ENCODE measurements around the gene ASXL3. TPM values are rescaled to one million over a fixed set of nuclear protein-coding genes. Genes with fewer than 3 reads are reported as not detected.
A peak's percentile ranks its signal among the peaks of the same experiment; 100 is the strongest.

ASXL3 gene
- total and polyA plus RNA-seq, 2 donors: 1.1 to 16.8 TPM

DNA sequence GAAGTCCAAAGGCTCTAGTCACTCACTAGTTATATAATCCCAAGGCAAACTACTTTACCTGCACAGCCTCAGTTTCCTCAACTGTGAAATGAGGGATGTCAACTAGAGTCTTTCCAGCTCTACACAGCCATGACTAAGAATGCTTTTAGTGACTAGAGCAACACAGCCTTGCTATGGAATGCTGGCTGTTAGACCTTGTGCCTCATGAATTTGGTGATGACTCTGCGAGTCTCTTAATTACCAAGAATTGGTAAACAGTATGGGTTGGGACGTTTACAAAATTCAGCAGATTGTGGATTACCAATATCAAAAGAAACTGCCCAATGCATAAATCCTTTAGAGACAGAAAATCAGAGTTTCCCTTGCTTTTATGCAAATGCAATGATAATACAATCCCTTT is 163.7 kb downstream of the ASXL3 start:
- 83% methylated on average over 2 of the region's 2 CpGs for WGBS
- no peak overlapping the region for H3K27ac ChIP-seq (ENCODE audit: low read depth)
- no peak overlapping the region for H3K4me3 ChIP-seq (ENCODE audit: low read depth, low read length)
- DNase-seq (ENCODE audit: extremely low spot score): no peak
- H3K36me3 ChIP-seq (ENCODE audit: insufficient read depth): no peaks in the 10 kb centered on the region
- no peaks in the 10 kb centered on the region for H3K4me1 ChIP-seq (ENCODE audit: insufficient read depth)

DNA sequence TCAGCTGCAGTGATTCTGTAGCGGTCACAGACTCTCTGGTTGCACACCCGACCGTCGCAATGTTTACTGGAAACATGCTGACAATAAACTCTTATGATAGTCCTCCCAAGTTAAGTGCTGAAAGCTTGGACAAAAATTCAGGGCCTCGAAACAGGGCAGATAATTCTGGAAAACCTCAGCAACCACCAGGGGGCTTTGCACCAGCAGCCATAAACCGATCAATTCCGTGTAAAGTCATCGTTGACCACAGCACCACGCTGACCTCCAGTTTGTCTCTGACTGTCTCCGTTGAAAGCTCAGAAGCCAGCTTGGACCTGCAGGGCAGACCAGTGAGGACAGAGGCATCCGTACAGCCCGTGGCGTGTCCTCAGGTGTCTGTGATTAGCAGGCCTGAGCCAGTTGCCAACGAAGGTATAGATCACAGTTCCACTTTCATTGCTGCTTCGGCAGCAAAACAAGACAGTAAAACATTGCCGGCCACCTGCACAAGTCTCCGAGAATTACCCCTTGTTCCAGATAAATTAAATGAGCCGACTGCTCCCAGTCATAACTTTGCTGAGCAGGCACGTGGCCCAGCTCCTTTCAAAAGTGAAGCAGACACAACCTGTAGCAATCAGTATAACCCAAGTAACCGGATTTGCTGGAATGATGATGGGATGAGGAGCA is 166.1 kb downstream of the ASXL3 start:
- DNase-seq (ENCODE audit: extremely low spot score): no peak
- H3K36me3 ChIP-seq (ENCODE audit: insufficient read depth): no peaks in the 10 kb centered on the region
- no peak overlapping the region for H3K4me3 ChIP-seq (ENCODE audit: low read depth, low read length)
- WGBS: 94% methylated on average over 20 of the region's 20 CpGs
- no peak overlapping the region for H3K27ac ChIP-seq (ENCODE audit: low read depth)
- no peaks in the 10 kb centered on the region for H3K4me1 ChIP-seq (ENCODE audit: insufficient read depth)

- DNase-seq (ENCODE audit: extremely low spot score): no peak
- Histone ChIP-seq H3K4me1 (ENCODE audit: insufficient read depth) (no peaks in the 10 kb centered on the region), H3K4me3 (ENCODE audit: low read depth, low read length) (no peak overlapping the region), H3K27ac (ENCODE audit: low read depth) (no peak overlapping the region), H3K36me3 (ENCODE audit: insufficient read depth) (no peaks in the 10 kb centered on the region)
- WGBS: 92% methylated on average over 8 of the region's 8 CpGs
Observed at GRCh38 chr18:33745151-33745795, 167.3 kb downstream of the ASXL3 start.

- no peak overlapping the region for H3K27ac ChIP-seq (ENCODE audit: low read depth)
- H3K4me3 ChIP-seq (ENCODE audit: low read depth, low read length): no peak overlapping the region
- no peak for DNase-seq (ENCODE audit: extremely low spot score)
- 90% methylated on average over 16 of the region's 16 CpGs for WGBS
- no peaks in the 10 kb centered on the region for H3K4me1 ChIP-seq (ENCODE audit: insufficient read depth)
- H3K36me3 ChIP-seq (ENCODE audit: insufficient read depth): no peaks in the 10 kb centered on the region
Observed at GRCh38 chr18:33745871-33746545, 168.0 kb downstream of the ASXL3 start.

DNA sequence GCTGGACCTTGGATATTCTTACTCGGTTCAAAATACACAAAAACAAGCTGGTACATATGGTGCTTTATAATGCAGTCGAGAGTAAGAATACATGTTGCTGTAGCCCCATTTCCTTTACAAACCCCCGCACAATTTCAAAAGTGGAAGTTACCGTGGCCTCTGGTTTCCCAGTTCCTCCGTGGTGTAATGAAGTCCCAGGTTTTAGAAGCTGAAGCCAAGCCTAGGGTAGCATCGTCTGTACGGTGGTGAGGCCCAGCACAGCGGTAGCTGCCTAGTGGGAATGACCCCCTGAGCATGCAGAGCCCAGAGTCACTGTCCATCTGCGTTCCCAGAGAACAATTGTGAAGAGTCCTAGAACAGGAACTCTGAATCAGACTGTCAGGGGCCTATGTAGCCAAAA is 171.8 kb downstream of the ASXL3 start:
- Histone ChIP-seq H3K27ac (ENCODE audit: low read depth) (no peak overlapping the region), H3K36me3 (ENCODE audit: insufficient read depth) (no peaks in the 10 kb centered on the region), H3K4me3 (ENCODE audit: low read depth, low read length) (no peak overlapping the region), H3K4me1 (ENCODE audit: insufficient read depth) (no peaks in the 10 kb centered on the region)
- WGBS: 67% methylated on average over 9 of the region's 9 CpGs
- no peak for DNase-seq (ENCODE audit: extremely low spot score)

GRCh38 chr18:33750366-33750765 is 172.3 kb downstream of the ASXL3 start:
- Histone ChIP-seq H3K27ac (ENCODE audit: low read depth) (no peak overlapping the region), H3K4me1 (ENCODE audit: insufficient read depth) (no peaks in the 10 kb centered on the region), H3K36me3 (ENCODE audit: insufficient read depth) (no peaks in the 10 kb centered on the region), H3K4me3 (ENCODE audit: low read depth, low read length) (no peak overlapping the region)
- DNase-seq (ENCODE audit: extremely low spot score): no peak
- WGBS: 59% methylated on average over 3 of the region's 3 CpGs

DNA sequence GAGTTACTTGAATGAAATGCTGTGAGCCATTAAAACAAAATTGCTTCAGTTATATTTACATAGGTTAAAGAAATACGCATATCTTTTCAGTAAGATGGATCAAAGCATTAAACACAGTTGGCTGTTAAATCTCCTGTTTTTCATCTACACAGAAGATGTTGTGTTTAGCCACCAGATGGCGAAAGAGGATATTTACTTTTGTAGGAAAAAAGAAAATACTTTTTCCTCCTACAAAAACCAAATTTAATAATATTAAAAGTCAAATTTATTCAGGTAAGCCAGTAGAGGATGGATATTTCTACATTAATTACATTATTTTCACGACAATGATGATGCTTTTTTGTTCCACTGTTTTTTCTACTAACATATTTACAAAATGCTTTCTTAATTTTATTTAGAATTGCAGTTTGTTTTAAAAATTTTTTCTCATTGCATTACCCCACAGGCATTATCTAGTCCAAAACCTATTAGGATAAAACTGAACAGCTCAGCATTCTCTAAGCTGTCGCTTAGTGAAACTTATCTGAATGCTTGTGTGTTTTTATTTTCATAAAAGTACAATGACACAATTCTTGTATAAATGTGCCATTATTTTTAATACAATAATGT is 173.7 kb downstream of the ASXL3 start:
- no peak overlapping the region for H3K27ac ChIP-seq (ENCODE audit: low read depth)
- WGBS: 29% methylated on average over 4 of the region's 4 CpGs
- H3K4me3 ChIP-seq (ENCODE audit: low read depth, low read length): no peak overlapping the region
- no peaks in the 10 kb centered on the region for H3K36me3 ChIP-seq (ENCODE audit: insufficient read depth)
- no peak for DNase-seq (ENCODE audit: extremely low spot score)
- H3K4me1 ChIP-seq (ENCODE audit: insufficient read depth): no peaks in the 10 kb centered on the region

DNA sequence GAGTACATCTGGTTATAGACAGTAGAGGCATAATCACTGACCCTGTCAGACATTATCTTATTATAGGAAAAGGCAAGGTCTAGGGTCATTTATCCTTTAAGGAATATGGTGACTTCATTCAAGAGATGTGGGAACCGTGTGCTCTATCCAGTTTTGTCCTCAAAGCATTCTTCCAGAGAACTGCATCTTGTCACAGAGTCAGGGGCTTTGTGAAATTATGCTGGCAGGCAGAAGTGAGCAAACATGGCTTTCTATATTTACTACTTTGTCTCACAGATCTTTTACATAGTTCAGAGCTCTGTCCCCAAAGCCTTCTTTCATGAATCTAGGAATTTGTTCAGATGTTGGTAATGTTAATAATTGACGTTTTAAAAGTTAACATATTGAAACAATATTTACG is 177.4 kb downstream of the ASXL3 start:
- Histone ChIP-seq H3K27ac (ENCODE audit: low read depth) (peak overlapping the region; percentile 23), H3K4me1 (ENCODE audit: insufficient read depth) (no peaks in the 10 kb centered on the region), H3K4me3 (ENCODE audit: low read depth, low read length) (no peak overlapping the region), H3K36me3 (ENCODE audit: insufficient read depth) (no peaks in the 10 kb centered on the region)
- no peak for DNase-seq (ENCODE audit: extremely low spot score)
- 30% methylated on average over 3 of the region's 3 CpGs for WGBS

- Histone ChIP-seq H3K4me3 (ENCODE audit: low read depth, low read length) (no peak overlapping the region), H3K27ac (ENCODE audit: low read depth) (peak overlapping the region; percentile 38), H3K36me3 (ENCODE audit: insufficient read depth) (no peaks in the 10 kb centered on the region), H3K4me1 (ENCODE audit: insufficient read depth) (no peaks in the 10 kb centered on the region)
- WGBS: 17% methylated on average over 6 of the region's 6 CpGs
- no peak for DNase-seq (ENCODE audit: extremely low spot score)
Observed at GRCh38 chr18:33755931-33756560, 178.0 kb downstream of the ASXL3 start.

- Histone ChIP-seq H3K4me3 (ENCODE audit: low read depth, low read length) (no peak overlapping the region), H3K27ac (ENCODE audit: low read depth) (no peak overlapping the region), H3K36me3 (ENCODE audit: insufficient read depth) (no peaks in the 10 kb centered on the region), H3K4me1 (ENCODE audit: insufficient read depth) (no peaks in the 10 kb centered on the region)
- DNase-seq (ENCODE audit: extremely low spot score): no peak
- 52% methylated on average over 1 of the region's 1 CpG for WGBS
Observed at GRCh38 chr18:33757037-33757436, 179.0 kb downstream of the ASXL3 start.

- H3K4me3 ChIP-seq (ENCODE audit: low read depth, low read length): no peak overlapping the region
Observed at GRCh38 chr18:33761363-33761762, 183.3 kb downstream of the ASXL3 start.

GRCh38 chr18:33781429-33781828 is 203.4 kb downstream of the ASXL3 start:
- Histone ChIP-seq H3K36me3 (ENCODE audit: insufficient read depth) (no peaks in the 10 kb centered on the region), H3K27ac (ENCODE audit: low read depth) (no peak overlapping the region), H3K4me1 (ENCODE audit: insufficient read depth) (no peaks in the 10 kb centered on the region), H3K4me3 (ENCODE audit: low read depth, low read length) (no peak overlapping the region)
- no peak for DNase-seq (ENCODE audit: extremely low spot score)

More at GRCh38 chr18:33761363-33761762, 183.3 kb downstream of the ASXL3 start:
- no peak for DNase-seq (ENCODE audit: extremely low spot score)
- H3K36me3 ChIP-seq (ENCODE audit: insufficient read depth): no peaks in the 10 kb centered on the region
- no peaks in the 10 kb centered on the region for H3K4me1 ChIP-seq (ENCODE audit: insufficient read depth)
- no peak overlapping the region for H3K27ac ChIP-seq (ENCODE audit: low read depth)
